Neural progenitor cell (in vitro differentiated cells): ENCODE results near the gene IRF6.

Experiments used
- CTCF ChIP-seq: fragments of 200-600 bp; sonication (generic); IDR thresholded peaks from 2 replicates; pipeline ENCODE4 v1.5.1; 2017; ENCODE audit warnings: antibody characterized with exemption, mild to moderate bottlenecking
- EZH2 ChIP-seq: fragments of 200-600 bp; sonication (generic); IDR thresholded peaks from 2 replicates; pipeline ENCODE4 v1.6.1; 2017; ENCODE audit warnings: antibody characterized with exemption, mild to moderate bottlenecking, moderate library complexity

DNA sequence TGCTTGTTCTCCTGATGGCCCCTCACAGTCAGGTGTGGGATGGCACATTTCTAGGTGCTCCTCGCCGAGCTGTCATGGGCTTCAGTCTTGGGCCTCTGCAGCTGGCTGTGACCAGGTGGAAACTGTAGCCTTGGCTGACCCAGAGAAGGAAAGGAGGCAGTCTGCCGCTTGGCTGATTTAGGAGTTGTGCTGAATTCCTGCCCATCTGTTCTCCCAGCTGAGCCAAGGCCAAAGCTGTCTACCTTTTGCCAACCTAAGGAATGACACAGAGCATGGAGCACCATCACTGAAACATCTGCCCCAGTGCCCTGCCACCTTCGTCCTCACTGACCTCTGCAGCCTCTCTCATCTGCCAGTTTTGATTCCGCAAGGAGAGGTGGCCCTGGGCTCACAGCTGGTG lies 49.7 kb upstream of the IRF6 start:
- TF ChIP-seq CTCF (no peak), EZH2 (no peak)
